GM12875 (cell line): ENCODE results near the gene FBXL5.

Experiments used
- H3K4me3 ChIP-seq: one replicate; pipeline ENCODE4 v1.5.1; 2011; ENCODE audit warnings: low read depth, low read length, control low read depth
- CTCF ChIP-seq: IDR thresholded peaks from 2 replicates; pipeline ENCODE4 v1.5.1; 2011; ENCODE audit warnings: low read depth, mild to moderate bottlenecking, control low read depth, inconsistent platforms, low read length, moderate library complexity, borderline replicate concordance; ENCODE audit not compliant: insufficient read depth

Gene FBXL5

GRCh38 chr4:15568821-15569220 is 86.3 kb downstream of the FBXL5 start:
- H3K4me3 ChIP-seq: no peak overlapping the region
- no peak for TF ChIP-seq CTCF

- no peak overlapping the region for H3K4me3 ChIP-seq
- TF ChIP-seq CTCF: no peak
Observed at GRCh38 chr4:15563871-15564270, 91.3 kb downstream of the FBXL5 start.

- H3K4me3 ChIP-seq: no peak overlapping the region
- TF ChIP-seq CTCF: no peak
Observed at GRCh38 chr4:15562623-15563022, 92.5 kb downstream of the FBXL5 start.

GRCh38 chr4:15562114-15562513 is 93.0 kb downstream of the FBXL5 start:
- TF ChIP-seq CTCF: no peak
- H3K4me3 ChIP-seq: no peak overlapping the region

GRCh38 chr4:15558561-15558960 is 96.6 kb downstream of the FBXL5 start:
- TF ChIP-seq CTCF: no peak
- no peak overlapping the region for H3K4me3 ChIP-seq

GRCh38 chr4:15557786-15558550 is 97.2 kb downstream of the FBXL5 start:
- no peak overlapping the region for H3K4me3 ChIP-seq
- TF ChIP-seq CTCF: no peak

- TF ChIP-seq CTCF: no peak
- no peak overlapping the region for H3K4me3 ChIP-seq
Observed at GRCh38 chr4:15556511-15557092, 98.6 kb downstream of the FBXL5 start.
